ENCODE measurements around the gene TCF4. TPM values are rescaled to one million over a fixed set of nuclear protein-coding genes. Genes with fewer than 3 reads are reported as not detected.

The TCF4 gene
- total and polyA plus RNA-seq, 5 experiments from 2014 or later: 0.39 to 8.9 (median 1.1) TPM

- H3K27ac Mint-ChIP-seq: no peak overlapping the region
- H3K36me3 Mint-ChIP-seq: no peaks in the 10 kb centered on the region
- no peaks in the 10 kb centered on the region for H3K27me3 Mint-ChIP-seq
- POLR2A ChIA-PET: no interaction called here
- no peak overlapping the region for H3K4me3 Mint-ChIP-seq
- DNase-seq: no peak
- no peaks in the 10 kb centered on the region for H3K4me1 Mint-ChIP-seq
- ATAC-seq: no peak
- H3K9me3 Mint-ChIP-seq: peaks cover 0 to 7% (median 0%) of the 10 kb centered on the region in 9 donors
Observed at GRCh38 chr18:55256929-55257289, 331.1 kb downstream of the TCF4 start.

GRCh38 chr18:55256226-55256928 is 331.6 kb downstream of the TCF4 start:
- DNase-seq: no peak
- Mint-ChIP-seq H3K4me1 (no peaks in the 10 kb centered on the region), H3K27ac (no peak overlapping the region), H3K4me3 (no peak overlapping the region), H3K27me3 (no peaks in the 10 kb centered on the region), H3K9me3 (peaks cover 0 to 7% (median 0%) of the 10 kb centered on the region in 9 donors), H3K36me3 (no peaks in the 10 kb centered on the region)
- POLR2A ChIA-PET: no interaction called here
- no peak for ATAC-seq

- H3K9me3 Mint-ChIP-seq: peaks cover 0 to 7% (median 0%) of the 10 kb centered on the region in 9 donors
- DNase-seq: no peak
- ATAC-seq: no peak
- POLR2A ChIA-PET: no interaction called here
- no peak overlapping the region for H3K4me3 Mint-ChIP-seq
- no peaks in the 10 kb centered on the region for H3K27me3 Mint-ChIP-seq
- H3K4me1 Mint-ChIP-seq: no peaks in the 10 kb centered on the region
- no peak overlapping the region for H3K27ac Mint-ChIP-seq
- H3K36me3 Mint-ChIP-seq: no peaks in the 10 kb centered on the region
Observed at GRCh38 chr18:55253814-55254213, 334.2 kb downstream of the TCF4 start.

GRCh38 chr18:55252901-55253300 is 335.1 kb downstream of the TCF4 start:
- H3K9me3 Mint-ChIP-seq: peaks cover 0 to 7% (median 0%) of the 10 kb centered on the region in 9 donors
- DNase-seq (no peak), ATAC-seq (no peak)
- H3K27me3 Mint-ChIP-seq: no peaks in the 10 kb centered on the region
- no peak overlapping the region for H3K27ac Mint-ChIP-seq
- H3K4me3 Mint-ChIP-seq: no peak overlapping the region
- H3K36me3 Mint-ChIP-seq: no peaks in the 10 kb centered on the region
- peaks cover 0 to 2% (median 0%) of the 10 kb centered on the region in 4 donors for H3K4me1 Mint-ChIP-seq
- POLR2A ChIA-PET: no interaction called here

GRCh38 chr18:55252053-55252675 is 335.8 kb downstream of the TCF4 start:
- no peaks in the 10 kb centered on the region for H3K36me3 Mint-ChIP-seq
- DNase-seq (no peak), ATAC-seq (no peak)
- no peak overlapping the region for H3K4me3 Mint-ChIP-seq
- POLR2A ChIA-PET: no interaction called here
- H3K27me3 Mint-ChIP-seq: no peaks in the 10 kb centered on the region
- H3K27ac Mint-ChIP-seq: no peak overlapping the region
- peaks cover 0 to 2% (median 0%) of the 10 kb centered on the region in 4 donors for H3K4me1 Mint-ChIP-seq
- H3K9me3 Mint-ChIP-seq: peaks cover 0 to 7% (median 0%) of the 10 kb centered on the region in 9 donors

- H3K27me3 Mint-ChIP-seq: no peaks in the 10 kb centered on the region
- H3K9me3 Mint-ChIP-seq: peaks cover 0 to 7% (median 0%) of the 10 kb centered on the region in 9 donors
- no peak for ATAC-seq
- no peak overlapping the region for H3K4me3 Mint-ChIP-seq
- H3K4me1 Mint-ChIP-seq: peaks cover 0 to 2% (median 0%) of the 10 kb centered on the region in 4 donors
- no peak overlapping the region for H3K27ac Mint-ChIP-seq
- POLR2A ChIA-PET: no interaction called here
- DNase-seq: no peak
- H3K36me3 Mint-ChIP-seq: no peaks in the 10 kb centered on the region
Observed at GRCh38 chr18:55251254-55251971, 336.6 kb downstream of the TCF4 start.

GRCh38 chr18:55250768-55251173 is 337.2 kb downstream of the TCF4 start:
- H3K4me3 Mint-ChIP-seq: no peak overlapping the region

GRCh38 chr18:55249550-55249949 is 338.4 kb downstream of the TCF4 start:
- no peak overlapping the region for H3K27ac Mint-ChIP-seq
- no peak for ATAC-seq
- DNase-seq: no peak
- POLR2A ChIA-PET: no interaction called here
- H3K36me3 Mint-ChIP-seq: no peaks in the 10 kb centered on the region
- H3K4me3 Mint-ChIP-seq: no peak overlapping the region
- peaks cover 0 to 7% (median 0%) of the 10 kb centered on the region in 9 donors for H3K9me3 Mint-ChIP-seq
- peaks cover 0 to 2% (median 0%) of the 10 kb centered on the region in 4 donors for H3K4me1 Mint-ChIP-seq
- H3K27me3 Mint-ChIP-seq: peaks cover 0 to 6% (median 0%) of the 10 kb centered on the region in 5 donors

More at GRCh38 chr18:55250768-55251173, 337.2 kb downstream of the TCF4 start:
- H3K36me3 Mint-ChIP-seq: no peaks in the 10 kb centered on the region
- peaks cover 0 to 4% (median 0%) of the 10 kb centered on the region in 5 donors for H3K27me3 Mint-ChIP-seq
- ATAC-seq (no peak), DNase-seq (no peak)
- POLR2A ChIA-PET: no interaction called here
- H3K9me3 Mint-ChIP-seq: peaks cover 0 to 7% (median 0%) of the 10 kb centered on the region in 9 donors
- H3K27ac Mint-ChIP-seq: peak overlapping the region in 1 of 10 donors; percentile 7
- peaks cover 0 to 2% (median 0%) of the 10 kb centered on the region in 4 donors for H3K4me1 Mint-ChIP-seq

- ATAC-seq: no peak
- POLR2A ChIA-PET: no interaction called here
- Mint-ChIP-seq H3K4me1 (peaks cover 0 to 2% (median 0%) of the 10 kb centered on the region in 4 donors), H3K27ac (no peak overlapping the region), H3K27me3 (peaks cover 0 to 6% (median 0%) of the 10 kb centered on the region in 5 donors), H3K9me3 (peaks cover 0 to under 1% (median 0%) of the 10 kb centered on the region in 9 donors), H3K36me3 (no peaks in the 10 kb centered on the region), H3K4me3 (no peak overlapping the region)
- no peak for DNase-seq
Observed at GRCh38 chr18:55248495-55248894, 339.5 kb downstream of the TCF4 start.

- POLR2A ChIA-PET: no interaction called here
- peaks cover 0 to 6% (median 0%) of the 10 kb centered on the region in 5 donors for H3K27me3 Mint-ChIP-seq
- peaks cover 0 to 2% (median 0%) of the 10 kb centered on the region in 4 donors for H3K4me1 Mint-ChIP-seq
- DNase-seq (no peak), ATAC-seq (no peak)
- no peaks in the 10 kb centered on the region for H3K9me3 Mint-ChIP-seq
- H3K4me3 Mint-ChIP-seq: no peak overlapping the region
- no peak overlapping the region for H3K27ac Mint-ChIP-seq
- no peaks in the 10 kb centered on the region for H3K36me3 Mint-ChIP-seq
Observed at GRCh38 chr18:55247032-55247431, 341.0 kb downstream of the TCF4 start.

- Mint-ChIP-seq H3K27me3 (peaks cover 0 to 6% (median 0%) of the 10 kb centered on the region in 5 donors), H3K4me1 (peaks cover 0 to 2% (median 0%) of the 10 kb centered on the region in 4 donors), H3K27ac (no peak overlapping the region), H3K9me3 (no peaks in the 10 kb centered on the region), H3K36me3 (no peaks in the 10 kb centered on the region), H3K4me3 (no peak overlapping the region)
- no peak for ATAC-seq
- POLR2A ChIA-PET: no interaction called here
- DNase-seq: no peak
Observed at GRCh38 chr18:55246278-55246677, 341.7 kb downstream of the TCF4 start.

- POLR2A ChIA-PET: no interaction called here
Observed at GRCh38 chr18:55245211-55245614, 342.8 kb downstream of the TCF4 start.

GRCh38 chr18:55244546-55244945 is 343.4 kb downstream of the TCF4 start:
- POLR2A ChIA-PET: no interaction called here
- ATAC-seq: no peak
- Mint-ChIP-seq H3K27ac (no peak overlapping the region), H3K36me3 (no peaks in the 10 kb centered on the region), H3K9me3 (no peaks in the 10 kb centered on the region), H3K4me1 (peaks cover 0 to 2% (median 0%) of the 10 kb centered on the region in 4 donors), H3K27me3 (peaks cover 0 to 6% (median 0%) of the 10 kb centered on the region in 5 donors), H3K4me3 (no peak overlapping the region)
- DNase-seq: no peak

More at GRCh38 chr18:55245211-55245614, 342.8 kb downstream of the TCF4 start:
- Mint-ChIP-seq H3K9me3 (no peaks in the 10 kb centered on the region), H3K36me3 (no peaks in the 10 kb centered on the region), H3K4me3 (no peak overlapping the region), H3K27ac (no peak overlapping the region), H3K4me1 (peaks cover 0 to 2% (median 0%) of the 10 kb centered on the region in 4 donors), H3K27me3 (peaks cover 0 to 6% (median 0%) of the 10 kb centered on the region in 5 donors)
- DNase-seq (no peak), ATAC-seq (no peak)
